HL-60 (cell line): ENCODE measurements around the gene LRRC32.

Experiments
- DNase-seq, 2 experiments: peaks; one replicate each; pipeline ENCODE4 v3.0.0-alpha.2; 2010 to 2020; ENCODE audit warnings: low read depth in 1 of 2, low spot score in 1 of 2
- H3K27ac ChIP-seq: fragments of 250-450 bp; sonication (Bioruptor Pico); replicated peaks from 2 replicates; pipeline ENCODE4 v1.5.1; 2020; ENCODE audit warnings: mild to moderate bottlenecking, moderate library complexity
- H3K27me3 ChIP-seq: fragments of 250-450 bp; sonication (Bioruptor Pico); 2 replicates; pipeline ENCODE4 v1.5.1; 2021; ENCODE audit warnings: mild to moderate bottlenecking, moderate library complexity; ENCODE audit not compliant: insufficient read depth, poor library complexity, severe bottlenecking
- H3K4me3 ChIP-seq: replicated peaks from 2 replicates; pipeline ENCODE4 v1.5.1; 2011; ENCODE audit warnings: mild to moderate bottlenecking, control low read depth, low read length; ENCODE audit not compliant: insufficient read depth
- GABPA ChIP-seq: IDR thresholded peaks from 2 replicates; pipeline ENCODE4 v1.6.1; 2012; ENCODE audit warnings: low read depth
- POLR2AphosphoS5 ChIP-seq: IDR thresholded peaks from 2 replicates; pipeline ENCODE4 v1.6.1; 2012; ENCODE audit warnings: low read depth
- SPI1 ChIP-seq: IDR thresholded peaks from 2 replicates; pipeline ENCODE4 v1.6.1; 2012; ENCODE audit warnings: low read depth, mild to moderate bottlenecking, borderline replicate concordance
- TF ChIP-seq, protein P1 (sequence below): IDR thresholded peaks from one replicate; pipeline ENCODE4 v1.5.1; 2011; ENCODE audit warnings: low read length, control low read depth, inconsistent platforms; ENCODE audit not compliant: insufficient read depth
- TF ChIP-seq, protein P2 (sequence below): IDR thresholded peaks from 2 replicates; pipeline ENCODE4 v1.6.1; 2012; ENCODE audit warnings: low read depth; ENCODE audit not compliant: insufficient replicate concordance

The LRRC32 gene

DNA sequence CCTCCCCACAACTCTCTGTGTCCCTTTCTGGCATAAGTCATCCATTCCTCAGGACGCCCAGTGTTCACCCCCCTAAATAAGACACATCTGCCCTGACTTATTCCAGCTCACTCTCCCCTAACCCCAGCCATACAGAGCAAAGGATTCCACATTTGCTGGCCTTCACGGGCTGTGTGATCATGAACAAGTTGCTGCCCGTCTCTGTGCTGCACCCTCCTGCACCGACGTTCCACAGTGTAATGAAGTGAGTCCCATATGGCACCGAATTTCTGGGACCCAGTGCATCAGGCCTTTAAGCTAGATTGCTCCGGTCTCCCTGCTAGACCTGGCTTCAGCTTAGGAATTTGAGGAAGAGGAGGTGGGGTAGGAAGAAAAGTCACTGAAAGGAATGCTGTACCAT lies 22.4 kb upstream of the LRRC32 start:
- TF ChIP-seq, protein P1, sequence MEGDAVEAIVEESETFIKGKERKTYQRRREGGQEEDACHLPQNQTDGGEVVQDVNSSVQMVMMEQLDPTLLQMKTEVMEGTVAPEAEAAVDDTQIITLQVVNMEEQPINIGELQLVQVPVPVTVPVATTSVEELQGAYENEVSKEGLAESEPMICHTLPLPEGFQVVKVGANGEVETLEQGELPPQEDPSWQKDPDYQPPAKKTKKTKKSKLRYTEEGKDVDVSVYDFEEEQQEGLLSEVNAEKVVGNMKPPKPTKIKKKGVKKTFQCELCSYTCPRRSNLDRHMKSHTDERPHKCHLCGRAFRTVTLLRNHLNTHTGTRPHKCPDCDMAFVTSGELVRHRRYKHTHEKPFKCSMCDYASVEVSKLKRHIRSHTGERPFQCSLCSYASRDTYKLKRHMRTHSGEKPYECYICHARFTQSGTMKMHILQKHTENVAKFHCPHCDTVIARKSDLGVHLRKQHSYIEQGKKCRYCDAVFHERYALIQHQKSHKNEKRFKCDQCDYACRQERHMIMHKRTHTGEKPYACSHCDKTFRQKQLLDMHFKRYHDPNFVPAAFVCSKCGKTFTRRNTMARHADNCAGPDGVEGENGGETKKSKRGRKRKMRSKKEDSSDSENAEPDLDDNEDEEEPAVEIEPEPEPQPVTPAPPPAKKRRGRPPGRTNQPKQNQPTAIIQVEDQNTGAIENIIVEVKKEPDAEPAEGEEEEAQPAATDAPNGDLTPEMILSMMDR, result no peak
- TF ChIP-seq POLR2AphosphoS5 (no peak), GABPA (no peak), SPI1 (no peak)
- TF ChIP-seq, protein P2, sequence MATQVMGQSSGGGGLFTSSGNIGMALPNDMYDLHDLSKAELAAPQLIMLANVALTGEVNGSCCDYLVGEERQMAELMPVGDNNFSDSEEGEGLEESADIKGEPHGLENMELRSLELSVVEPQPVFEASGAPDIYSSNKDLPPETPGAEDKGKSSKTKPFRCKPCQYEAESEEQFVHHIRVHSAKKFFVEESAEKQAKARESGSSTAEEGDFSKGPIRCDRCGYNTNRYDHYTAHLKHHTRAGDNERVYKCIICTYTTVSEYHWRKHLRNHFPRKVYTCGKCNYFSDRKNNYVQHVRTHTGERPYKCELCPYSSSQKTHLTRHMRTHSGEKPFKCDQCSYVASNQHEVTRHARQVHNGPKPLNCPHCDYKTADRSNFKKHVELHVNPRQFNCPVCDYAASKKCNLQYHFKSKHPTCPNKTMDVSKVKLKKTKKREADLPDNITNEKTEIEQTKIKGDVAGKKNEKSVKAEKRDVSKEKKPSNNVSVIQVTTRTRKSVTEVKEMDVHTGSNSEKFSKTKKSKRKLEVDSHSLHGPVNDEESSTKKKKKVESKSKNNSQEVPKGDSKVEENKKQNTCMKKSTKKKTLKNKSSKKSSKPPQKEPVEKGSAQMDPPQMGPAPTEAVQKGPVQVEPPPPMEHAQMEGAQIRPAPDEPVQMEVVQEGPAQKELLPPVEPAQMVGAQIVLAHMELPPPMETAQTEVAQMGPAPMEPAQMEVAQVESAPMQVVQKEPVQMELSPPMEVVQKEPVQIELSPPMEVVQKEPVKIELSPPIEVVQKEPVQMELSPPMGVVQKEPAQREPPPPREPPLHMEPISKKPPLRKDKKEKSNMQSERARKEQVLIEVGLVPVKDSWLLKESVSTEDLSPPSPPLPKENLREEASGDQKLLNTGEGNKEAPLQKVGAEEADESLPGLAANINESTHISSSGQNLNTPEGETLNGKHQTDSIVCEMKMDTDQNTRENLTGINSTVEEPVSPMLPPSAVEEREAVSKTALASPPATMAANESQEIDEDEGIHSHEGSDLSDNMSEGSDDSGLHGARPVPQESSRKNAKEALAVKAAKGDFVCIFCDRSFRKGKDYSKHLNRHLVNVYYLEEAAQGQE, result no peak
- no peak for DNase-seq

GRCh38 chr11:76691655-76692054 lies 21.1 kb upstream of the LRRC32 start:
- TF ChIP-seq POLR2AphosphoS5, result no peak
- TF ChIP-seq GABPA, result no peak
- TF ChIP-seq, protein P2, result no peak
- TF ChIP-seq, protein P1, result no peak
- TF ChIP-seq SPI1, result no peak
- no peaks in the 10 kb centered on the region for H3K27me3 ChIP-seq
- no peak for DNase-seq
- no peak overlapping the region for H3K4me3 ChIP-seq
- H3K27ac ChIP-seq, result no peak overlapping the region

More for the DNA sequence above, 22.4 kb upstream of the LRRC32 start:
- Histone ChIP-seq H3K27me3 (no peaks in the 10 kb centered on the region), H3K27ac (no peak overlapping the region), H3K4me3 (no peak overlapping the region)

DNA sequence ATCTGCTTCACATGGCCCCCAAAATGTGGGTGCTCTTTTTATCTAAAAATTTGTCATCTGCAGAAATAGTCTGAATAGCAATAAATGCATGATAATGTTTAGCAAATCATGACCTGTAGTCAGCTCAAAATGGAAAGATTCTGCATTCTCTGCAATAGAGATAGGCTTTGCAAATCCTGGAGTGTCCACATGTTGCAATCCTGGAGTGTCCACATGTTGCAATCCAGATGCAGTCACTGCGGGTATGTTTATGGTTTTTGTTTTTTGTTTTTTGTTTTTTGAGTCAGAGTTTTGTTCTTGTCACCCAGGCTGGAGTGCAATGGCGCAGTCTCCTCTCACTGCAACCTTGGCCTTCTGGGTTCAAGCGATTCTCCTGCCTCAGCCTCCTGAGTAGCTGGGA lies 20.2 kb upstream of the LRRC32 start:
- no peak for DNase-seq
- TF ChIP-seq, protein P2, result no peak
- no peak overlapping the region for H3K4me3 ChIP-seq
- H3K27me3 ChIP-seq, result no peaks in the 10 kb centered on the region
- no peak overlapping the region for H3K27ac ChIP-seq
